ENCODE data around the gene RAMP1. TPM values are rescaled to one million over a fixed set of nuclear protein-coding genes. Genes with fewer than 3 reads are reported as not detected.

The RAMP1 gene
- total RNA-seq, 4 donors from 2014 or later: 11.6 to 87.4 (median 37.1) TPM

GRCh38 chr2:237859082-237859433 is 365 bp upstream of the RAMP1 start:
- Histone ChIP-seq H3K4me3 (peak overlapping the region in 2 of 4 donors; percentile 65 to 68), H3K4me1 (peaks cover 0 to 49% (median 0%) of the 10 kb centered on the region in 4 donors), H3K27me3 (no peaks in the 10 kb centered on the region), H3K36me3 (no peaks in the 10 kb centered on the region), H3K27ac (peak overlapping the region in 2 of 4 donors; percentile 78 to 85), H3K9me3 (no peaks in the 10 kb centered on the region)
- DNase-seq: peak in 1 of 3 donors; percentile 55
- TF ChIP-seq POLR2A (IDR thresholded peaks at IDR 0.05) (no peak), CTCF (IDR thresholded peaks at IDR 0.05) (no peak)

GRCh38 chr2:237860273-237860935 is 981 bp downstream of the RAMP1 start:
- DNase-seq: peak in 1 of 3 donors; percentile 54
- Histone ChIP-seq H3K27ac (peak overlapping the region in 3 of 4 donors; percentile 34 to 85 (median 64)), H3K4me3 (peak overlapping the region in 3 of 4 donors; percentile 21 to 68 (median 65)), H3K4me1 (peaks cover 0 to 63% (median 0%) of the 10 kb centered on the region in 4 donors), H3K9me3 (no peaks in the 10 kb centered on the region), H3K36me3 (no peaks in the 10 kb centered on the region), H3K27me3 (no peaks in the 10 kb centered on the region)
- no peak for TF ChIP-seq POLR2A (IDR thresholded peaks at IDR 0.05)
- TF ChIP-seq CTCF (IDR thresholded peaks at IDR 0.05): no peak

GRCh38 chr2:237861875-237862527 is 2.6 kb downstream of the RAMP1 start:
- peaks cover 0 to 77% (median 0%) of the 10 kb centered on the region in 4 donors for H3K4me1 ChIP-seq
- no peak for TF ChIP-seq CTCF (IDR thresholded peaks at IDR 0.05)
- no peak for TF ChIP-seq POLR2A (IDR thresholded peaks at IDR 0.05)
- no peaks in the 10 kb centered on the region for H3K36me3 ChIP-seq
- H3K4me3 ChIP-seq: no peak overlapping the region
- no peaks in the 10 kb centered on the region for H3K9me3 ChIP-seq
- peak in 1 of 3 donors; percentile 43 for DNase-seq
- H3K27ac ChIP-seq: peak overlapping the region in 2 of 4 donors; percentile 12 to 85
- H3K27me3 ChIP-seq: no peaks in the 10 kb centered on the region

GRCh38 chr2:237862528-237862895 is 3.1 kb downstream of the RAMP1 start:
- Histone ChIP-seq H3K4me3 (no peak overlapping the region), H3K36me3 (no peaks in the 10 kb centered on the region), H3K27ac (peak overlapping the region in 2 of 4 donors; percentile 12 to 85), H3K4me1 (peaks cover 0 to 77% (median 0%) of the 10 kb centered on the region in 4 donors), H3K9me3 (no peaks in the 10 kb centered on the region), H3K27me3 (no peaks in the 10 kb centered on the region)
- no peak for TF ChIP-seq CTCF (IDR thresholded peaks at IDR 0.05)
- TF ChIP-seq POLR2A (IDR thresholded peaks at IDR 0.05): no peak
- peak in 1 of 3 donors; percentile 26 for DNase-seq

- TF ChIP-seq POLR2A (IDR thresholded peaks at IDR 0.05) (no peak), CTCF (IDR thresholded peaks at IDR 0.05) (no peak)
- peak overlapping the region in 2 of 4 donors; percentile 12 to 85 for H3K27ac ChIP-seq
- H3K9me3 ChIP-seq: no peaks in the 10 kb centered on the region
- H3K4me3 ChIP-seq: no peak overlapping the region
- H3K36me3 ChIP-seq: no peaks in the 10 kb centered on the region
- H3K27me3 ChIP-seq: no peaks in the 10 kb centered on the region
- no peak for DNase-seq
- H3K4me1 ChIP-seq: peaks cover 0 to 77% (median 0%) of the 10 kb centered on the region in 4 donors
Observed at GRCh38 chr2:237863102-237863511, 3.7 kb downstream of the RAMP1 start.
